GM21529 (cell line): ENCODE data around the gene ATXN1.
"Not testable (repeated sequence)": the region's sequence is repeated elsewhere in the genome, so short reads cannot be mapped to it uniquely, and the experiment has no call there.

Experiments
- ATAC-seq: cut with Tn5 transposase; IDR thresholded peaks from one replicate; pipeline ENCODE4 v1.9.1; 2021; ENCODE audit not compliant: unreplicated experiment

The ATXN1 gene

DNA sequence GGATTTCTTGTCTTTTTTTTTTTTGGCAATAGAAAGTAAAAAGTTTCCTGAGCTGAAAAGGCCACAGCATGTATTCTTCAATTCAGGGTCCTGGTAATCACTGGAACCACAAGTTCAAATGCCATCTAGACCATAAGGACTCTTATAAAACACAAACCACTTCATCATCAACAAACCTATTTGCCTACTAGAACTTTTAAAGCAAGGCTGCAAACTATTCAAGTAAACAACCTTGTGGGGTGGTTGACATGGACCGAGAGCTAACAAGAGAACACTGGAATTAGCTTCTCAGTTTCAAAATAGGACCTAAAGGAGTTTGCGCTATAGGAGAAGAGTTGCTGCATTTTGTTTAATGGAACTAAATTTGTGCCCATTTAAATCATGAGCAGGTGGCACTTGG is 215.9 kb downstream of the ATXN1 start:
- no peak for ATAC-seq

GRCh38 chr6:16544521-16544920 is 216.7 kb downstream of the ATXN1 start:
- ATAC-seq, result no peak

- ATAC-seq, result no peak
Observed at GRCh38 chr6:16544006-16544405, 217.3 kb downstream of the ATXN1 start.

DNA sequence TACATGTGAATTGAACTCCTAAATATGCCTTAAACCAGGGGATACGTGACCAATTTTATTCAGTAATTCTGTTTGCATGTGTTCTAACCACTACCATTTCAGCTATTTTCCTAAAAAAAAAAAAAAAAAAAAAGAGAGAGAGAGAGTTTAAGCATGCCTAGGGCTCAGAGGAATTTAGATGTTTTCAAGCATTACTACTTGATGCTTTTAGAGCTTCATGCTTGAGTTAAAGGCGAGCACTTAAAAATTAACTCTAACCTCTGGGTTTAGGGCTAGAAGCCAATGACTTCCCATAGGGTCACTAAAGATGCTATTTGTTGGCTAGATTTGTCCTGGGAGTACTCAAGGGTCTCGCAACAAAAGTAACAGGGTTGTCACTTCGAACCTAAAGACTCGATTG is 217.7 kb downstream of the ATXN1 start:
- no peak for ATAC-seq

- ATAC-seq, result no peak
Observed at GRCh38 chr6:16542070-16542469, 219.2 kb downstream of the ATXN1 start.

- peak; percentile 79 for ATAC-seq
Observed at GRCh38 chr6:16540804-16541752, 220.2 kb downstream of the ATXN1 start.

- not testable (repeated sequence) for ATAC-seq
Observed at GRCh38 chr6:16540383-16540782, 220.9 kb downstream of the ATXN1 start.

GRCh38 chr6:16539086-16539931 is 222.0 kb downstream of the ATXN1 start:
- ATAC-seq, result no peak

DNA sequence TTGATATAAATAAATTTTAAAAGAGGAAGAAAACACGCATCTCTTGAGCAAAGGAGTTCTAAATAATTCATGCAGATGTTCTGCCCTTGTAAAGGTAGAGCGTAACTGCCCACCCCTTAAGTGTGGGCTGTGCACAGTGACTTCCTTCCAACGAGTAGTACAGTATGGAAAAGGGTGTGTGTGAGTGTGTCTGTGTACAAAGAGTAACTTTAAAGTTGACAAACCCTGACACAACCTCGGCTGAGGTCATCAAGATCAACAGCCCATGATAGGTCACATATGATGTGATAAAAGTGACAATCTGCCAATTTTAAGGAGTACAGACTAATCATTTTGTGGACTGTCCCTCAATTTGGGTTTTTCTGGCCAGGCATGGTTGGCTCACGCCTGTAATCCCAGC is 225.7 kb downstream of the ATXN1 start:
- ATAC-seq, result no peak

- no peak for ATAC-seq
Observed at GRCh38 chr6:16533721-16534136, 227.5 kb downstream of the ATXN1 start.

GRCh38 chr6:16533210-16533609 is 228.1 kb downstream of the ATXN1 start:
- no peak for ATAC-seq

DNA sequence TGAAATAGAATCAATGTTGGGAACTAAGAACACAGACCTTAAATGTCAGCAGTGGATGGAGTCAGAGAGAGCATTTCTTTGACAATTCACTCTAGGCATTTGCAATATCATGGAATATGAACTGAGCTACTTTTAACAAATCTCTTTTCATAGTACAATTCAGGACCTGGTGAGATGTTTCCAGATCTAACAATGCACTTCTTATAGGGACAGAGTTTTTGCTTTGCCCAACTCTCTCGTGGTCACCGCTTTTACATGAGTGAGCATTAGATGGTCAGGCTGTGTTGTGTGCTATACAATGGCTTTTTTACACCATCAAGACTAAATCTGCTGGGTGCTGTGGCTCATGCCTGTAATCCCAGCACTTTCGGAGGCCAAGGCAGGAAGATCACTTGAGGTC is 233.6 kb downstream of the ATXN1 start:
- ATAC-seq, result no peak

DNA sequence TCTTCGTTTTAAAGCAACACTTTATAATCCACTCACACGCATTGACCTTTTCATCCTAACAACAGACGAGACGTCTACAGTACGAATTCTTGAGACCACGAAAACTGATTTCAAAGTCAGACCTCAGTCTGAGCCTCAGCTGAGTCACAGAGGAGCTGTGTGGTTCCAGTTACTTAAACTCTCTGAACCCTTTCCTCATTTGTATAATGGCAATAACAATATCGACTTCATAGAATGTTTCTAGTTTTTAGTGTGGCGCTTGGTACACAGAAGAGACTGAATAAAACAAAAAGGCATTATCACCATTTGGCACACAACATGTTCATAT is 236.9 kb downstream of the ATXN1 start:
- ATAC-seq, result no peak

- no peak for ATAC-seq
Observed at GRCh38 chr6:16523606-16524379, 237.5 kb downstream of the ATXN1 start.

GRCh38 chr6:16522937-16523336 is 238.3 kb downstream of the ATXN1 start:
- ATAC-seq, result no peak

GRCh38 chr6:16521528-16521927 is 239.7 kb downstream of the ATXN1 start:
- no peak for ATAC-seq

GRCh38 chr6:16519265-16520242 is 241.7 kb downstream of the ATXN1 start:
- ATAC-seq, result no peak

- no peak for ATAC-seq
Observed at GRCh38 chr6:16518265-16518664, 243.0 kb downstream of the ATXN1 start.

- ATAC-seq, result no peak
Observed at GRCh38 chr6:16514249-16514648, 247.0 kb downstream of the ATXN1 start.
